Globus pallidus (tissue), 1 donor: Measurements from ENCODE around the gene RTN1.
A peak's percentile ranks its signal among the peaks of the same experiment; 100 is the strongest.
"Not testable (repeated sequence)": the region's sequence is repeated elsewhere in the genome, so short reads cannot be mapped to it uniquely, and the experiment has no call there.

ENCODE experiments used
- DNase-seq: peaks from one replicate; pipeline ENCODE4 v3.0.0-alpha.2; 2015; ENCODE audit warnings: low spot score

Gene RTN1

DNA sequence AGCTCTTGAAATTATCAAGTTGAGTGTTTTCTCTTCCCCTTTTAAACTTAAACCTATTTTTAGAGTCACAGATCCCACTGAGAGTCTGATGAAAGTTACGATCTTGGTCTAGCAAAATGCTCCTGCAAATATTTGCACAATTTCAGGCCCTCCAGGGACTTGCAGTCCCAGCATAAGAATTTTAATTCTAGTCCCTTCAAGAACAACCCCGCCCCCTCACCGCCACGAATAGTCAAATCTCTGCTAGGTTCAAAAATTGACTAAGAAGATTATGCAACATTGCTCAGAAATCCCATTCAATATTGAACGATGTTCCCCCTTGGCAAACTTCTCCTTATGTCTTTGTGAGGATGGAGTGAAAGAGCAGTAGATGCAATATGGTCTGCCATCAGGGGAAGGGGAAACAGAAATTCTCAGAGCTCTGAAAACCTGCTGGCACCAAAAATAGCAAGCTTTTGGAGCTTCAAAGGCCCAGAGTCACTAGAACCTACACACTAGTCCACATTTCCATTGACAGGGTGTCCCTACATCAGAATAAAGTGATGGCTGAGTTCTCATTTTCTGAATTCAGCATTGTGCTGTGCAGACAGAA is 166.4 kb downstream of the RTN1 start:
- no peak for DNase-seq

DNA sequence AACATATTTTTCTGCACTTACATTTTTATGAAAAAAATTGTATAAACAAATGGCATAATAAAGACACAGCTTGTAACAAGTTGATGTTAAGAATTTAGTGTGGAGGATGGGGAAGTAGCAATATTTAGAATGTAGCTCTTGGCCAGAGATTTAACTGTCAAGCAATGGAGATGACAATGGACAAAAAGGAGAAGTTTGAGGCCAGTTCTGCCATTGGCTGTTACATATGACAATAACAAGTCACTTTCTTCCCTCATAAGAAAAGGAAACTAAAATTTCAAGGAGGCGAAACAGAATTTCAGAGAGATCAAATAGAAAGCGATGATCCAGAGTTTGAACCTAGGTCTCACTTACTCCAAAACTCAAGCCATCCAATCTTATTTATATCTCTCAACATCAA is 171.1 kb downstream of the RTN1 start:
- no peak for DNase-seq

DNA sequence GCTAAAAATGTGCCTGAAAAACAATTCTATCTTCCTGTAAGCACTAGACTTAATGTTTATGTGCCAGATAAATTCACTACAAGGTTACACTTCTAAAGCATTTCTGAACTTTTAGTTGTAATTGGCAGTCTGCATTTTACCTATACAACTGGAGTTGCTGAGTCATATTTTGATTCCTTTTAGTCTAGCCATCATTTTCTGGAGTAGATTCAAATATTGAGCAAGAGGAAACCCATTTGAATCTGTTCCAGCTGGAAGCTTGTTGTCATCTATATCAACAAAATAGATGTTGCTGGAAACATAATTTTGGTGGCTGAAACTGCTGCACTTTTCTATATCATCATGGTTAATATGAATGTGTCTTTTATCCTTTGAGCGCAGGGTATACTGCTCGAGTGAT is 171.8 kb downstream of the RTN1 start:
- no peak for DNase-seq

DNA sequence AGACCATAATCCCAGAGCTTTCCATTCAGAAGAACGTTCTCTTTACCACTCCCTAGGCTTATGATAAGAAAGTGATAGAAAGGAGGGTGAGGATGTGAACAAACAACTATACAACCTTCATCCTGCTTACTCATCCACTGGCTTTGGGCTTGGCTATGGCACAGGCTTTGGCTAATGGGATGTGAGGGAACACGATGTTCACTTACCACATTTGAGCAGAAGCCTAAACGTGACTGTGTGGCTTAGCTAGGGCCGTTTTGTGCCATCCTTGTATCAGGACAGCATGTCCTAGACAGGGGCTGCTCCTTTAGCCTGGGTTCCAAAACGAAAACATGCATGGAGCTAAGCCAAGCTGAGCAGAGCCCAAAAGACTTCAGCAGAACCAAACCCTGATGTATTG is 175.4 kb downstream of the RTN1 start:
- no peak for DNase-seq

DNA sequence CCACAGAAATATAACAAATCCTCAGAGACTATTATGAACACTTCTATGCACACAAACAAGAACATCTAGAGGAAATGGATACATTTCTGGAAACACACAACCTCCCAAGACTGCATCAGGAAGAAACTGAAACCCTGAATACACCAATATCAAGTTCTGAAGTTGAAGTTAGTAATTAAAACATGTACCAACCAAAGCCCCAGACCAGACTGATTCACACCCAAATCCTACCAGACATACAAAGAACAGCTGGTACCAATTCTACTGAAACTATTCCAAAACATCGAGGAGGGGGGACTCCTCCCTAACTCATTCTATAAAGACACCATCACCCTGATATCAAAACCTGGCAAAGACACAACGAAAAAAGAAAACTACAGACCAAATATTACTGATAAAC is 179.3 kb downstream of the RTN1 start:
- no peak for DNase-seq

DNA sequence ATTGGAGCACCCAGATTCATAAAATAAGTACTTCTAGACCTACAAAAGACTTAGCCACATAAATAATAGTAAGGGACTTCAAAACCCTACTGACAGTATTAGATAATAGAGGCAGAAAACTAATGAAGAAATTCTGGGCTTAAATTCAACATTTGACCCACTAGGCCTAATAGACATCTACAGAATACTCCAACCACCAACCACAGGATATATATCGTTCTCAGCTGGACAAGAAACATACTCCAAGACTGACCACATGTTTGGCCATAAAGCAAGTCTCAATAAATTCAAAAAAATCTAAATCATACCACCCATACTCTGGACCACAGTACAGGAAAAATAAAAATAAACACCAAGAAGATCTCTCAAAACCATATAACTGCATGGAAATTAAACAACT is 180.2 kb downstream of the RTN1 start:
- DNase-seq = no peak

DNA sequence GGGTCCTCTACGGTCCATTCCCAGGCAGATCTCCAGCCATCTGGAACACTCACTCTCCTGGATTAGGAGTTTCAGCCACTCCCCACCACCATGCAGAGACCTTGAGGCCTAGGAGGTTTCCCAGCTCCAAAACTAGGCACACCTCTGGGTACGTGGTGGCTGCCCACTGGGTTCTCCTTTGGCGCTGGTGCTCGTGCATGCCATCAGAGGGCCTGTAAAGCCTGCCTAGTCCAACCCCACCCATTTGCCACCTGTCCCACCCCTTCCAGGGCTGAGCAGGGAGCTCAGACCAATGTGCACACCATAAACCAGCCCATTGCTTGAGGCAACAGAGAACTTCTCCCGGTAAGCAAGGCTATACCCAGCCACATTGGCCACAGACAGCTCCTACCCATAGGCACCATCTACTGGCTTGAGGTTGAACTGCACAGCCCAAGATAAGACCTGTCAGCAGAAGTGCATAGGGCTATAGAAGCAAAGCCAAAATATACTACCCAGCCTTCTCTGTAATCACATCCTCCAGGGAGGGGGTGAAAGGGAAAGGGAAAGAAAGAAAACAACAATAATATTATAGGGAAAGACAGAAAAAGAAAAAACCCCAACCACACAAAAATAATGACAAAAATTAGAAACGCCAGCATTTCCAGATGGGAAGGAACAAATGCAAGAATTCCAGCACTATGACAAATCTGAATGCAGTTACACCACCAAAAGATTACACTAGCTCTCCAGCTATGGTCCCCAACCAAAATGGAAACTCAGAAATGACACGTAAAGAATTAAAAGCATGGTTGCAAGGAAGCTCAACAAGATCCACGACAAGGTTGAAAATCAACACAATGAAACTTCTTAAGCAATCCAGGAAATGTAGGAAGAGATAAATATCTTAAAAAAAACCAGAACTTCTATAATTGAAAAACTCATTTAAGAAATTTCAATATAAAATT is 182.1 kb downstream of the RTN1 start:
- no peak for DNase-seq

DNA sequence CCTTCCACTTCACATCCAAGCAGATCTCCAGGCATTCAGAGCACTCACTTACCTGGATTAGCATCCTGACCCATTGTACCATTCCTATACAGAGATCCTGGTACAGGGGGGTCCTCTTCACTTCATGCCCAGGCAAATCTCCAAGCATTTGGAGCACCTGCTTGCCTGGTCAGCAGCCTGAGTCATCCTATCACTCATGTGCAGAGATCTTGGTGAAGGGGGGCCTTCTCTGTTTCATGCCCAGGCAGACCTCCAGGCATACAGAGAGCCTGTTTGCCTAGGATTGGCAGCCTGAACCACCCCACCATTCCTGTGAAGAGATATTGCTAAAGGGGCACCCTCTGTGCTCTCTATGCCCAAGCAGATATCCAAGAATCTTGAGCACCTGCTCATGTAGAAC is 182.9 kb downstream of the RTN1 start:
- no peak for DNase-seq

DNA sequence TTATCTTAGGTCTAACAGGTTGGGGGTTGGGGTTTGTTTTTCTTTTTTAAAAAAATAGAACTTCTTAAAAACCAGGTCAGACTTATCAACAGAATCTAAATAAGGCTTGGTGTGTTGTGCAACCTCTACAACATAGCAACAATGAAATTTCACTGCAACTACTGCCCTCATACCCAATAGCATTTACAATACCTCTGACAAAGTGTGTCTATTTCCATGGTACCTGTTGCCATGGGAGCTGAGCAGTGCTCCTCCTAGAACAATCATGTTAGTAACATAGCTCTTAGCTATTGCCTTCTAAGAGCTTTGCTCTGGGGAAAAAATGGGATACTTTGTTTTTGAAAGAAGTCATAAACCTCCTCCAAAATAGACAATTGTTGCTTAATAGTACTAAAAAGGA is 190.7 kb downstream of the RTN1 start:
- no peak for DNase-seq

DNA sequence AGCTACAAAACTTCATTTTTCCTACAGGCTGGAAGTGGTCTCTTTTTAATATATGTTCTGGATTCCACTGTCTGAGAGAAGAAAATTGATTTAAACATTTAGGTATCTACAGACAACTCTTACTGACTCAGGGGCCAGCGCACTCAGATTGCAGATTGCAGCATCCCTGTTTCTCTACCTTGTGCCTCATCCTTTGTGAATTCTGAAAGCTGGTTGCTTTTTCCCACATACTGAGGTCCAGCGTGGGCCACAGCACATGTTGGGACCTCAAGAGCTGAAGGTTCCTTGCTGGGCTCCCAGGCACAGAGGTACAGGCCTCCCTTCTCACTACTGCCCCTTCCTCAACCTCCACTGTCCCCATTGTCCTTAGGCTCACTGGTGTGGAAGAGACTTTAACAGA is 192.2 kb downstream of the RTN1 start:
- no peak for DNase-seq

DNA sequence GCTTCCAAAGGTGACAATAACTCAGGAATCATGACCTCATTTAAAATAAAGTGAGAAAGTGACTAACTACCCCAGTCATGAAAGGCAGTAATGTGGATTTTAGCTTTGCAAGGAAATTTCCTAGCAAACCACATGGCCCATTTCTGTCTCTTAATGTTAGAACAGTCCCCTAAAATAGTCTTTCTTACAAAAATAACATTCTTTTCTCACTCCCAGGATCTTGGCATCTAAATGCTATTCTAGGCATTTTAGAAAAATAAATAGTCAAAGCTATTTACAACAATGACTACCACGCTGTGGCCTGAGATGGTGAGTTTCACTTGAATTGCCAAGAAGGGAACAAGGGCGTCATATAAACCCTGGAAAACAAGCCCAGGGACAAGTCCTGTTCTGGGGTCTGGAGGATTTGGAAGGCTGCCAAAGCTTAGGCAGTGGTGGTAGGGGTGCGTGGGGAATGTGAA is 192.8 kb downstream of the RTN1 start:
- DNase-seq = no peak

DNA sequence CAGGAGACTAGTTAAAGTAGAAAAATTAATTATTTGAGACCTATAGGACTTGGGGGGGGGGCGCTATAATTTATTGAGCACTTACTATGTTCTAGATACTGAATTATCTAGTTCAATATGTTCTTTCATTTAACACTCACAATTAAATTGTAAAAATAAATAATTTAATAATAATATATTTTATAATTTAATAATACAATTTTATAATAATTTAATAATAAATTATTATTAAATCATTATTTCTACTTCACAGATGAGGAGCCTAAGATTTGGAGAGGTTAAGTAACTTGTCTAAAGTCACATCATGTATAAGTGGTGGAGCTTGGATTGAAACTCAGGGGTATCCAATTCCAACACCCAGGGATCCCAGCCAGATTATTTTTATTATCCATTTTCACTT is 195.2 kb downstream of the RTN1 start:
- no peak for DNase-seq

DNA sequence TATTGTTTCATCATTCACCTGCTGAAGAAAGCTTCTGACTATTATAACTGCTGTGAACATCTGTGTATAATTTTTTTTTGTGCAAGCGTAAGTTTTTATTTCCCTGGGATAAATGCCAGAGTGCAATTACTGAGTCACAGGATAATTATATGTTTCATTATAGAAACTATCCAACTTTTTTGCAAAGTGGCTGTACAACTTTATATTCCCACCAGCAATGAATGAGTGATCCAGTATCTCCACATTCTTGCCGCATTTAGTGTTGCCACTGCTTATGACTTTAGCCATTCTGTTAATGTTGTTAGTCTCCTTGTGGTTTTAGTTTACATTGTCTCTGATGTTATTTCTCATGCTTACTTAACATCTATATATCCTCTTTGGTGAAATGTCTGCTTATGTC is 205.8 kb downstream of the RTN1 start:
- no peak for DNase-seq

DNA sequence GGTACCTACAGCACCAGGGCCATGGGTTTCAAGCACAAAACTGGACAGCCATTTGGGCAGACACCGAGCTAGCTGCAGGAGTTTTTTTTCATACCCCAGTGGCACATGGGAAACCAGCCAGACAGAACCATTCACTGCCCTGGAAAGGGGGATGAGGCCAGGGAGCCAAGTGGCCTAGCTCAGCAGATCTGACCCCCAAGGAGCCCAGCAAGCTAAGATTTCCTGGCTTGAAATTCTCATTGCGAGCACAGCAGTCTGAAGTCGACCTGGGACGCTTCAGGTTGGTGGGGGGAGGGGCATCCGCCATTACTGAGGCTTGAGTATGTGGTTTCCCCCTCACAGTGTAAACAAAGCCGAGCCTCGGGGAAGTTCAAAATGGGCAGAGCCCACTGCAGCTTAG is 212.8 kb downstream of the RTN1 start:
- DNase-seq = no peak

DNA sequence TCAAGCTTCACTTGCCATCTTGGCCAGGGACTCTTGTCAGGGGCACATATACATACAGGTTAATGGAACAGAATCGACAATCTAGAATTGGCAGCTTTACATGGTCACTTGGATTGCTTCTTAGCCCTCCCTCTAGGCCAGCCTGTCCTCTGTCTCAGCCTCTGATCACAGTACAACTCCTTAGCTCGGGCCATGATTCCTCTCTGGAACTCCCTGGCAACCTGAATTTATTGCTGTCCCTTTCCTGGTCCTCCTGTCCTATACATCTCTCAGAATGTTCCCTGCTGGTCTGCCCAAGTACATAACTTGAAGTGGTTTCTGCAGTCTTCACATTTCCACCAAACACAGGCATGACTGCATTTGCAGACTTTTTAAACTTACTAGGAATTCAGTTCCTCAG is 214.1 kb downstream of the RTN1 start:
- DNase-seq = no peak

DNA sequence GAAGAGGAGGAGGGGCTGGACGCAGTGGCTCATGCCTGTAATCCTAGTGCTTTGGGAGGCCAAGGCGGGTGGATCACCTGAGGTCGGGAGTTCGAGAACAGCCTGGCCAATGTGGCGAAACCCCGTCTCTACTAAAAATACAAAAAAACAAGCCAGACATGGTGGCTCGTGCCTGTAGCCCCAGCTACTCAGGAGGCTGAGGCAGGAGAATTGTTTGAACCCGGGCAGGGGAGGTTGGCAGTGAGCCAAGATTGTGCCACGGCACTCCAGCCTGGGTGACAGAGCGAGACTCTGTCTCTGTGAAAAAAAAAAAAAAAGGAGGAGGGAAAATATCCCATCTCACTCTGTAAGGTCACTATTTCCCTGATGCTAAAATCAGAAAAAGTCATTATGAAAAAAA is 216.4 kb downstream of the RTN1 start:
- not testable (repeated sequence) for DNase-seq

DNA sequence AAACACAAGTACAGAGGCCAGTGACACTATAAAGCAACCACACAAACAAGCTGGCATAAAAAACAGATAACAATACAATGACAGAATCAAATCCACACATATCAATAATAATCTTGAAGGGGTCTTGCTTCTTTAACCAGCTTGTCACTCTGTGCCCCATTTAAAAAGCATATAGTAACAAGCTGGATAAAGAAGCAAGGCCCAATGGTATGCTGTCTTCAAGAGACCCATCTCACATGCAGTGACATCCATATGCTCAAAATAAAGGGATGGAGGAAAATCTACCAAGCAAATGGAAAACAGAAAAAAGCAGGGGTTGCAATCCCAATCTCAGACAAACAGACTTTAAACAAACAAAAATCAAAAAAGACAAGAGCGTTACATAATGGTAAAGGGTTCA is 223.7 kb downstream of the RTN1 start:
- DNase-seq = not testable (repeated sequence)

DNA sequence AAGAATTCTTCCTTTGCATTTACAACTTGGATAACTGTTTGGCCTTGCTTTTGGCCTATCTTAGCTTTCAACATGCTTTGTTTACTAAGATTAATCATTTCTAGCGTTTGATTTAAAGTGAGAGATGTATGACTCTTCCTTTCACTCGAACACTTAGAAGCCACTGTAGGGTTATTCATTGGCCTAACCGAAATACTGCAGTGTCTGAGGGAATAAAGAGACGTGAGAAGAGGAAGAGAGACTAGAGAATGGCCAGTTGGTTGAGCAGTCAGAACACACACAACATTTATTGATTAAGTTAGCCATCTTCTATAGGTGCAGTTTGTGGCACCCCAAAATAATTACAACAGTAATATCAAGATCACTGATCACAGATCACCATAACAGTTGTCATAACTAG is 231.7 kb downstream of the RTN1 start:
- DNase-seq = no peak

DNA sequence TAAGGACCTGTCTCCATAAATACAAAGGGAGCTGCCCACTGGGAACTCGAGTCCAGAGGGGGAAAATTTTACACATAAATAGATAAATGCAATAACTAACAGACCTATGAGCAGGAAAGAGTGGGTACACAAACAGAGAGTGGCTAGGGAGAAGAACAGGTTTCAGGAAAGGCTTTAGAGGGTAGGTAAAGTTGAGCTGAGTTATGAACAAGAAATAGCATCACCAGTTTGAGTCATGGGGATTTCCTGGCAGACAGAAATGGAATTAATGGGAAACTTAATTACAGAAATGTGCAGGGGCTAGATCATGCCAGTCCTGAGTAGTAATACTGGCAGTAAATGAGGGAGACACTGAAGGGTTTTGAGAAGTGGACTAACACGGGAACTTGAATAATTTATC is 236.0 kb downstream of the RTN1 start:
- DNase-seq = no peak

DNA sequence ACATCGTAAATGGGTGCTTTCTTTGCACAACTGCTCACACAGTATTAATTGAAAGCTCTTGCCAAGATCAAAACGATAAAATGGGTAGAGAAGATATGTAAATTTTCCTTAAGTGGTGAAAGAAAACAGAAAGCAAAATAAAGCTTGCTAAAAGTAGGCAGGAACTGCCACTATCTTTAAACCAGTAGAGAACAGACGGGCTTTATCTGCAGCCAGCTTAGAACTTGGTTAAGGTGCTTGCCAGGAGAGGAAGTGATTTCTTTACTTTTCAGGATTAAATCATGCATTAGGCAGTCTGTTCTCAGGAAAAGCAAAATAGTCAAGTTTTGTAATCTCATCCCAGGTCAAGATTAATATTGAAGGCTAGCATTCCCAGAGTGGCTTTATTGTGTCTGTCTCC is 237.1 kb downstream of the RTN1 start:
- DNase-seq = no peak

DNA sequence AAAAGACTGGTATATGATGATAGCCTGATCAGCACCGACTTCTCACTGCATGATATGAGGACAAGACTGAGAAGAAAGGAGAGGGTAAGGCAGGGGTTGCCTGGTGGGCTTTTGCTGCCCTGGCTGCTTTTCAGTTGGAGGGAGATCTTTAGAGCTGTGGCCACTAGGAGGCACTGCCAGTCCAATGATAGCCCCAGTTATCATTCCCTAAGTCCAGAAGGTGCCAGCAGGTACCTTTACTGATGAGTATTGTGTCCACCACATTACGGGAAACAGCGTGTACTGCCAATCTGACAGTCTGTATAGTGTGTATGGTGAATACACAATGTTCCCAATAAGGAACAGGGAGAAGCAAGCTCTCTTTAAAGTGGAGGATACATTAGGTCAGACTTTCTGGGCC is 238.2 kb downstream of the RTN1 start:
- DNase-seq = no peak

DNA sequence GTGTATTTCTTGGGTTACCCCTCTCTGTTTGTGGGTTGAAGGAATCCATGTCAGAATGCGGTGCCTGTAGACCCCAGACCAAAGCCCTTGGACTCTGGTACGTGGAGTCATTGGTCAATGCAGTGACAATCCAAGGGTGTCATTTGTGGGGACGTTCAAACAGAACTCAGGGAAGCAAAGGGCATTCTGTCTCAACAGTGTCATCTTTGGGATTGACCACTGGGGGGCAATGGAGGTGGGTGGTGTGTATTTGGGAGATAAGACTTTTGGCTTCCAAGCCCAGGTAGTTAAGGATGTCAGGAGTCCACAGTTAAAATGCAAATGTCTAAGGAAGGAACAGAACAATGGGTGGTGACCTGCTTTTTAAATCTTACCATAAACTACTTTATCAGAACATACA is 239.3 kb downstream of the RTN1 start:
- no peak for DNase-seq

DNA sequence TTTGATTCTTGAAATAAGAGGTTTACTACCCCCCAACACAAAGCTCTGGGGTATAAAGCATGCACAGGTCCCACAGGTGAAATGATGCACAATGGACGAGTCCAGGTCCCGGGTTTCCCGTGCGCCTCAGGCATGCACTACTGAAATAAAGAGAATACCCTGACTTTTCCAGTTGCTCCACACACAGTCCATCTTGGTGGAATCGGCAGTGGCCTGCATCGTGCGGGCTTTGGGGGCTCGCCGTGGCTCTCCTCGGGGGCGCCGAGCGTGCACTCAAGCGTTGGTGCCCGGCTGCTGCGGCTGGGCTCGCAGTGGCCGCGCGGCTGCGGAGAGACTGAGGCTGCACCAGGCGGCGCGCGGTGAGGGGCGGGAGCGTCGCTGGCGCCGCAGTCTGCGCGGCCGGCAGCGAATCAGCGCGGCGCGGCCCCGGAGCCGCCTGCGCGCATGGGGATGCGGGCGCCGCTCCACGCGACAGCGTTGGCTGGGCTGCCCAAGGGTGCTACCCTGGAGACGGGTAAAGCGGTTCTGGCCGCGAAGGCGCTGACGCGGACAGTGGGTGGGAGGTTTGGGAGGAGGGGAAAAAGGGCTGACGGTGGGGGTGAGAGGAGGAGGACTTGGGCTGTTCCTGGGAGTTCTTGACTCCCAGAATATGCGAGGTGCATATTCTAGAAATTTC is 240.2 kb downstream of the RTN1 start:
- DNase-seq = peak; percentile 36
